HG03460 (cell line): ENCODE measurements around the gene CADM4.
"Not testable (repeated sequence)": the region's sequence is repeated elsewhere in the genome, so short reads cannot be mapped to it uniquely, and the experiment has no call there.

Experiments used
- ATAC-seq: cut with Tn5 transposase; IDR thresholded peaks from one replicate; pipeline ENCODE4 v1.9.1; 2021; ENCODE audit not compliant: unreplicated experiment

CADM4 gene, protein sequence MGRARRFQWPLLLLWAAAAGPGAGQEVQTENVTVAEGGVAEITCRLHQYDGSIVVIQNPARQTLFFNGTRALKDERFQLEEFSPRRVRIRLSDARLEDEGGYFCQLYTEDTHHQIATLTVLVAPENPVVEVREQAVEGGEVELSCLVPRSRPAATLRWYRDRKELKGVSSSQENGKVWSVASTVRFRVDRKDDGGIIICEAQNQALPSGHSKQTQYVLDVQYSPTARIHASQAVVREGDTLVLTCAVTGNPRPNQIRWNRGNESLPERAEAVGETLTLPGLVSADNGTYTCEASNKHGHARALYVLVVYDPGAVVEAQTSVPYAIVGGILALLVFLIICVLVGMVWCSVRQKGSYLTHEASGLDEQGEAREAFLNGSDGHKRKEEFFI

GRCh38 chr19:43639519-43640423, at the start of gene CADM4:
Gene CADM4, minus strand, starts transcription at chr19:43639850. Its CDS starts 60 bp downstream, at chr19:43639790.
- ATAC-seq, result no peak

DNA sequence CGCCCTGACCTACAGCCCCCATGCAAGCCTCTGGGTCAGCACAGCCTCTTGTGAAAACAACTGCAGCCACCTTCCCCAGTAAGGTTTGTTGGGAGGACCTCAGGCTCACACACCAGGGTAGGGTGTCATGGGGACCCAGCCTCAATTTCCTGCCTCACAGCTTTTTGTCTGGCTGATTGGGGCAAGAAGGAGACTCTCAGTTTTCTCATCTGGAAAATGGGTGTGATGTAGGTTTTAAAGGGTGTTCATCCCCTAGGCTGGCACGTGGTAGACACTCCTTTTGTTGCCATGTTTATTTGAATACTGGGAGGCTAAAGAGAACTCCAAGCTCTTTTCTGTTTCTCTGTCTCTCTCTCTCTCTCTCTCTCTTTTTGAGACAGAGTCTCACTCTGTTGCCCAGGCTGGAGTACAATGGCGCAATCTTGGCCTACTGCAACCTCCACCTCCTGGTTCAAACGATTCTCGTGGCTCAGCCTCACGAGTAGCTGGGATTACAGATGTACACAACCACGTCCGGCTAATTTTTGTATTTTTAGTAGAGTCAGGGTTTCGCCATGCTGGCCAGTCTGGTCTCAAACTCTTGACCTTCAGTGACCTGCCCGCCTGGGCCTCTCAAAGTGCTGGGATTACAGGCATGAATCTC, 48.5 kb upstream of the CADM4 start:
- ATAC-seq, result no peak

- no peak for ATAC-seq
These were observed 48.0 kb upstream of the CADM4 start for GRCh38 chr19:43687660-43687997.

- no peak for ATAC-seq
These were observed 44.7 kb upstream of the CADM4 start for GRCh38 chr19:43684326-43684725.

DNA sequence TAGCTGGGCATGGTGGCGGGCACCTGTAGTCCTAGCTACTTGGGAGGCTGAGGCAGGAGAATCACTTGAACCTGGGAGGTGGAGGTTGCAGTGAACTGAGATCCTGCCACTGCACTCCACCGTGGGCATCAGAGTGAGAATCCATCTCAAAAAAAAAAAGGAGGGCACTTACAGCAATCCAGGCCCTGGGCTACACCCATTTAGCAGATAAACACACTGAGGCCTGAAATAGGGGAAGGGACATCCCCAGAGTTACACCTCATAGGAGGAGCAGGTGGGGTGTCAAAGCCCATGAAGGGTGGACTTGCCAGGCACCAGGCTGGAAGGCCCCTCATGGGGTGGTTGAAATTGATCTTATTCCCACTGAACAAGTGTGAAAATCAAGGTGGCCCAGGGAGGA, 44.3 kb upstream of the CADM4 start:
- no peak for ATAC-seq

- ATAC-seq, result no peak
These were observed 43.4 kb upstream of the CADM4 start for GRCh38 chr19:43682824-43683661.

GRCh38 chr19:43682269-43682668, 42.6 kb upstream of the CADM4 start:
- ATAC-seq, result not testable (repeated sequence)

- ATAC-seq, result no peak
These were observed 42.2 kb upstream of the CADM4 start for GRCh38 chr19:43681821-43682220.

DNA sequence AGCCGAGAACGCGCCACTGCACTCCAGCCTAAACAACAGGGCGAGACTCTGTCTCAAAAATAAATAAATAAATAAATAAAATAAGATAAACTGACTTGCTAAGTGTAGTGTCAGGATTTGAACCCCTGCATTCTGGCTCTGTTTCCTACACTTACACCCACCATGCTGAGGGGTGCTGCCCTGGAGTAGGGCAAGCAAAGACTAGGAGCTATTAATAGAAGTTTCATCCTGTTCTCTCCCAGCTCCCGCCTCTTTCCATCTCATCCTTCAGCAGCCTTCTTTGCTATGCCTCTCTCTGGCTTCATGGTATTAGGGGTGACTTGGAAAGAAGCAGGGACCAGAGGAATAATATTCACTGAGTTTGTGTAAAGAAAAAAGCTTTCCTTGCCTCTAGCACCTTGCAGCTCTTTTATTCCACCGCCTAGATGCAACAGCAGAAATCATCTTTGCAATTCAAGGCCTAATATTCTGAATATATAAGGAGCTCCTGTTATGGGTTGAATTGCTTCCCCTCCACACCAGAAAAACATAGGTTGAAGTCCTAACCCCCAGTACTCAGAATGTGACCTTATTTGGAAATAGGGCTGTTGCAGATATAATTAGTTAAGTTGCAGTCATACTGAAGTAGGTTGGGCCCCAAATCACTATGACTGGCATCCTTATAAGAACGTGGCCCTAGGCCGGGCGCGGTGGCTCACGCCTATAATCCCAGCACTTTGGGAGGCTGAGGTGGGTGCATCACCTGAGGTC, 39.0 kb upstream of the CADM4 start:
- ATAC-seq, result no peak

GRCh38 chr19:43675906-43676305, 36.3 kb upstream of the CADM4 start:
- ATAC-seq, result no peak

- no peak for ATAC-seq
These were observed 35.7 kb upstream of the CADM4 start for GRCh38 chr19:43675269-43675879.

DNA sequence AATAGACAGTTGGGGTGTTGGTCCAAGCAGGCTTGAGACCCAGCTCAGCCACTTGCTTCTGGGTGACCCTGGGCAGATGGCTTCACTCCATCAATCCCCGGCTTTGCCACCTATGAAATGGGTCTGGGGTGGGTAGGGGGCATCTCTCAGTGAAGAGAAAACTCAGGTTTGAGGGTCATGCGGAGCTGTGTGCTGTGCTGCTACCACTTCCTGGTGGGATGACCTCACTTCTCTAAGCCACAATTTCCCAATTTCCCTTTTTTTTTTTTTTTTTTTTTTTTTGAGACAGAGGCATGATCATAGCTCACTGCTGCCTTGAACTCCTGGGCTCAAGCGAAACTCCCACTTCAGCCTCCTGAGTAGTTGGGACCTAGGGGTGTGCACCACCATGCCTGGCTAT, 34.9 kb upstream of the CADM4 start:
- ATAC-seq, result no peak

GRCh38 chr19:43674183-43674582, 34.5 kb upstream of the CADM4 start:
- no peak for ATAC-seq

GRCh38 chr19:43673637-43674036, 34.0 kb upstream of the CADM4 start:
- ATAC-seq, result no peak

DNA sequence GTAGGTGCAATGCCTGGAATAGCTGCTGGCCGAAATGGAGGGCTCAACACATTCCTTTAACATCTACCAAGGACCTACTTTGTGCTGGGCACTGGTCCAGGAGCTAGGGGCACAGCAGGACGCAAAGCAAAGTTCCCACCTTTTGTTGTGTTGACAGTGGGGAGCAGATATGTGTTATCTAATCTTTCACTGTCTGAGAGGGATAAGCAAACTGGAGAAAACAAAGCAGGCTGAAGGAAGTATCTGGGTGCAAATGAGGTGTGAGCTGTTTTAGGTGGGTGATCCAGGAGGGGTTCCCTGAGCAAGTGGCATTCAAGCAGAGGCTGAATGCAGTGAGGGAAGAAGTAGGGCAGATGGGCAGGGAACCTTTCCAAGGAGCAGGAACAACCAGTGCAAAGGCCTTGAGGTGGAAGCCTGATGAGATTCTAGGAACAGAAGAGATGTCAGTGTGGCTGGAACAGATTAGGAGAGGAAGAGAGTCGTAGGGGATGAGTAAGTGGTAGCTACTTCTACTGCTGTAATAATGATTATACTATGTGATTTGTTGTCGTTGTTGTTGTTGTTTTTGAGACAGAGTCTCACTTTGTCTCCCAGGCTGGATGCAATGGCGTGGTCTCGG, 32.5 kb upstream of the CADM4 start:
- no peak for ATAC-seq

DNA sequence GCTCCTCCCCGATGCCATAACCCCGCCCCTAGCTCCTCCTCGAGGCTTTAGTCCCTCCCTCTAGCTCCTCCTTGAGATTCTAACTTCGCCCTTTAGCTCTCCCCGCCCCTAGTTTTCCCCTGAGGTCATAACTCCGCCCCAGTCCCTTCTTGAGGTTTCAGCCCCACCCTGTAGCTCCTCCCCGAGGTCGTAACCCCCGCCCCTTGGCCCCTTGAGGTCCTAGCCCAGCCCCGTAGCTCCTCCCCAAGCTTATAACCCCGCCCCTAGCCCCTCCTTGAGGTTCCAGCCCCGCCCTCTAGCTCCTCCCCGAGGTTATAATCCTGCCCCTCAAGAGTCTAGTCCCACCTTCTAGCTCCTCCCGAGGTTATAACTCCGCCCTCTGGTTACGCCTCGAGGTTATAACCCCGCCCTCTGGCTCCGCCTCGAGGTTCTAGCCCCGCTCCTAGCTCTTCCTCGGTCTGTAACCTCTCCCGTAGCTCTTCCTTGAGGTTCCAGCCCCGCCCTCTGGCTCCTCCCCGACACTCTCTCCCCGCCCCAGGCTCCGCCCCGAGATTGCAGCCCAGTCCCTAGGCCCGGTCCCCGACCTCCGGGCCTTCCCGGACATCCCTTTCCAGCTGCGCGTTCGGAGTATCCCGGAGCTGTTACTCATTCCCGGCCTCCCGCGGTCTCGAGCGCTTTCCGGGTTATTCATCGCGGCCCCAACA, 28.9 kb upstream of the CADM4 start:
- ATAC-seq, result peak; percentile 84

DNA sequence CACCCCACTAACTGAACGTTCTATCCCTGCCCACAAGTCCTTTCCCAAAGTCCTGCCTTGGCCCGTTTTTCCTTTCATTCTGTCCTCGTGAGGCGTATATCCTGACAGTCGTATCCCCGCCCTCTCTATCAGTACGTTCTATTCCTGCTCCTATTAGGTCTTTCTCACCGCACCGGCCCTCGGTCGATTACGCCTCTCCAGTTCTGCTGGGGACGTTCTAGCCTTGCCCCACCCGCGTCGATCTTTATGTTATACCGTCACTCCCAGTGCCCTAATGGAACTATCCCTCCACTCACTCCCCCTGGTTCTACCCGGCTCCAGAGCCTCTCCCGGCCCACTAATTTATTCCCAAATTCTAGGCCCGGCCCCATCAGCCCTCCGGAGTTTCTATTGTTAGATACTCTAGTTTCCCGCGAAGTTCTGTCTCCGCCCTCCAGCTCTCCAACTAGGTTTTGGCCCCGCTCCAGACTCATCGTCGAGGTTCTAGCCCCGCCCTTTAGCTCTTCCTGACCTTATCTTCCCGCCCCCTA, 28.3 kb upstream of the CADM4 start:
- ATAC-seq, result no peak

- ATAC-seq, result no peak
These were observed 27.7 kb upstream of the CADM4 start for GRCh38 chr19:43667126-43667875.
